OCI-M2 (cell line): ENCODE measurements around the gene PRICKLE2.

ENCODE experiments used
- DNase-seq: peaks from one replicate; lab custom pipeline; 2025; ENCODE audit not compliant: unreplicated experiment; lab: John Stamatoyannopoulos, UW

Gene PRICKLE2

DNA sequence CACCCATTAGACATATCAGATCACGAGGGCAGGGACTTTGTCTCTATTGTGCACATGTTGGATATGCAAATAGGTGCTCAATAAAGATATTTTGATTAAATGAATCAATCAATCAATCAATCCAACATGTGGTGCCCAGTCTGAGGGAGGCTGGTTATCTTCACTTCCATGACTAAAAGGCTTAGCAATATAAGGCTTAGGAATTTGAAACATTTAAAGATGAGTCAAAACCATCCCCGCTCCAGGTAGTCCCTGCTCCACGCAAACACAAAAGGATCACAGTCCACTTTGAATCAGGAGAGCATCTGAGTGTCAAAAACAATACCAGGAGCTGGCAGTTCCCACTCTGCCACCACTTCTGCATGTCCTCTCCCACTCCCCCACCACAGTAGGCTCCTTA is 25.8 kb upstream of the PRICKLE2 start:
- no peak for DNase-seq

- DNase-seq: no peak
Measured at GRCh38 chr3:64247991-64248646, 22.9 kb upstream of the PRICKLE2 start.

DNA sequence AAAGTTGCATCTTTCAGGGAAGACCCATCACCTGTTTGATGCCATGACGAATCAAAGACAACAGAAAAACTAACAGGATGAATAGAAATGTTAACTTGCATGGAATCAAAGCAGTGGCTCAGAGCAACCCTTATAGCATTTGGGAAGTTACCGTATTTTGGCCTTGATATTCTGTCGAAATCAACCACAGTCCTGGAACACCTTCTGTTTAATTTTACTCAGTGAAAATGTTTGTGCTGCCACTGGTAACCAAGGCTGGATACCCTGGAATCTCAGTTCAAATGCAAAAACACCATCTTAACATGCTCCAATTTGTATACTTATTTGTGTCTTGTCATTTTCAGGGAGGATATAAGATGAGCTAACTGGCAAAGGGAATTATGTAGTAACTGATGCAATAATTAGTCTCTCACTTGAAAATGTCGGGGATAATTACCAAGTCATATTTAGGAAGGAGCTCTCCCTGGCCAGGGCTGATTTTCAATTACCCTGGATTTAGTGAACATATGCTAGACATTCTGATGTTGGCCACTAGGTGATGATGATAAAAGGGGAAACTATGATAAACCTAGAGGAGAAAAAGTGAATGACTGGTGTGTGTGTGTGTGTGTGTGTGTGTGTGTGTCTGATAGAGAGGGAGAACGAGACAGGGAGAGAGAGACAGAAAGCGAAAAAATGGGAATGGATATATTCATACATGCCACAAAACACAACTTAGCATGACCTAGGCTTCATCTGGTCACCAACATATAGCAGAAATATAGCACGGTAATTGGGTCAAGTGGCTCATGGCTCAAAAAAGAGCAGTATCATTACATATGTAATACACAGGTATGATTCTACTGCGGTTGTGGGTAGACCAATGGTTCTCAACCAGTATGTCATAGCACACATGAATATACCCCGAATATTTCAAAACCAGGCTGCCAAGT is 19.0 kb upstream of the PRICKLE2 start:
- no peak for DNase-seq

DNA sequence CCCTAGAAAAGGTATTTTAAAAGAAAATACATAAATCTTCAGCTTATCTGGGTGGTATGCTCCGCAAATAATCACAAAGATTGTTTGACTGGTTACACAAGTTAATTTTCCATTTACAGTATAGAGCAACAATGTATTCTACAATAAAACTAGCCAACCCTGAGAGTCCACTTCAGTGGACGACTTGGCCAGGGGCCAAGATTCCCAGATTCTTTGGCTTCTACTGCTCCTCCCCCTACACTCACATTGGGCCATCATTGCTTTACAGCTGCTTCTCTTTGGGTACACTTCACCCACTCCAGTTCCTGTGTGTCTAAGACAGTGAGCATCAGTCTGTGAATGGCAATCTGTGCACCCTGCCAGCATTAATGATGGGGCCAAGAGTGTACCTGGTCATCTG is 17.2 kb upstream of the PRICKLE2 start:
- DNase-seq: no peak

DNA sequence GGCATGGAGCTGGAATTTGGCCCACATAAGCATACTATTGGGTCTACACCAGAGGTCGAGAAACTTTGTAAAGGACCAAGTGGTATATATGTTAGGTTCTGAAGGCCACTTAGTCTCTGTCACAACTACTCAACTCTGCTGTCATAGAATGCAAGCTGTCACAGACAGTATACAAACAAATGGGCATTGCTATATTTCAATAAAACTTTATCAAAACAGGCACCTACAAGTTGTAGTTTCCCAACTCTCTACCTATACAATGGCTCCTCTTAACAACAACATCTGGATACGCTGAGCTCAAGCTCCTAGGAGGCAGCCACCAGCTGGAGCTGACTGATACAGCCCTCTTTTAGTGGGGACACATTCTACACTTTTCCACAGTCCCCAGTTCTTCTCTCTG is 15.7 kb upstream of the PRICKLE2 start:
- no peak for DNase-seq

GRCh38 chr3:64240396-64240795 is 15.1 kb upstream of the PRICKLE2 start:
- no peak for DNase-seq

- no peak for DNase-seq
Measured at GRCh38 chr3:64239841-64240240, 14.6 kb upstream of the PRICKLE2 start.

DNA sequence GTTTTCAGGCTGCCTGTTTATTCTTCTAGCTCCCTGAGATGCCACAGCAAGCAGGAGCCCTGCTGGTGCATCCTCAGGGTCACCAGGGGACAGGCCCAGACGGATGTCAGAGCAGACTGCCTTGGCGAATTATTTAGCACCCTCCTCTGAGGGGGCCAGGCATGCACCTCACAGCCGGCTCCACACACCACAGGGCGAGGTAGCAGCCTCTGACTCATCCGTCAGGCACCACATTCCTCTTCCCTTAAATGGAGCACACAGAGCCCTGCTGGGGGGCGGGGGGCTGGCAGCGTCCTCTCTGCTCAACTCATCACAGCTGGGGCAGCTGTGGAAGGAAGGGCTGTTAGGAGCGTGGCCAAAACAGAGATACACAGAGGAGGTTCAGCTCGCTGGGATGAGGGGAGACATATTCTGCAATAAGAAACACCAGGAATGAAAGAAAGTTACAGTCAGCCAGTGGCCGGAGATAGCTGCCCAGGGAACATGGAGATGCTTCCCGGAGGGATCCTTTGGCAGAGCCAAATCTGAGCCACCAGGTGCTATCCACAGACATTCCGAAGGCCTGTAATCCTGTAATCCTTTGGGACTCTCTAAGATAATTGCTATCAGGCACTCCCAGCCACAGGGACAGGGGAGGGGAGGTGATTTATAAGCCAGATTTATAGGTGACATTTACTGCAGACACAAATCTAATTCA is 13.9 kb upstream of the PRICKLE2 start:
- DNase-seq: no peak

- no peak for DNase-seq
Measured at GRCh38 chr3:64237083-64237482, 11.8 kb upstream of the PRICKLE2 start.

DNA sequence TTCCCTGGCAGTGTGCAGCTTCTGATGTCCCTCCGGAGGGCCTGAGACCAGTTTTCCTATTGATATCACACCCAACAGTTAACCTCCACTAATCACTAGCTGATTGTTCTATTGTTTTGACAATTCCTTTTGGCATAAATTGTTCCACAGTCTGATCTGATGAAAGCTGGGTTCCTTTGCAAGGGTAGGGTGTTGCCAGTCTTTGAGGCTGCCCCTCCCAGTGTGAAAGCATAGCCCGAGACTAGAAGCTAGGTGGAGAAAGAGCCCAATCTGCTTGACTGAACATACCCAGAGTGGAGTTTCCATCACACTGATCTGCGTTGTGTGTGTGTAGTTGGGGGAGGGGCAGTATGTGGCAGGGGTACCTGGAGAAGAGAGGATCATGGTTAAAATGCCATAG is 10.3 kb upstream of the PRICKLE2 start:
- DNase-seq: no peak

DNA sequence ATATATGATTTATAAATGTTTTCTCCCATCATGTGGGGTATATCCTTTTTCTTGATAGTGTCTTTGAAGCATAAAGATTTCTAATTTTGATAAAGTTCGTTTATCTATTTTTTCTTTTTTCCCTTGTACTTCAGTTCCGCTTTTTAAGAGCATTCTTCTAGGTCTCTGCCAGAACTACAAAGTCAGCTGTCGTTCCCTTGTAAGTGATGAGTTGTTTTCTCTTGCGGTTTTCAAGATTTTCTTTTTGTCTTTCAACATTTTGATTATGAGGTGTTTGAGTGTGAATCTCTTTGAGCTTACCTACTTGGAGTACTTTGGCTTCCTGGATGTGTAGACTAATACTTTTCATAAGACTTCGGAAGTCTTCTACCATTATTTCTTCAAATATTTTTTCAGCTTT is 9.3 kb upstream of the PRICKLE2 start:
- no peak for DNase-seq

GRCh38 chr3:64232821-64233220 is 7.6 kb upstream of the PRICKLE2 start:
- no peak for DNase-seq

- DNase-seq: no peak
Measured at GRCh38 chr3:64229903-64230302, 4.6 kb upstream of the PRICKLE2 start.

DNA sequence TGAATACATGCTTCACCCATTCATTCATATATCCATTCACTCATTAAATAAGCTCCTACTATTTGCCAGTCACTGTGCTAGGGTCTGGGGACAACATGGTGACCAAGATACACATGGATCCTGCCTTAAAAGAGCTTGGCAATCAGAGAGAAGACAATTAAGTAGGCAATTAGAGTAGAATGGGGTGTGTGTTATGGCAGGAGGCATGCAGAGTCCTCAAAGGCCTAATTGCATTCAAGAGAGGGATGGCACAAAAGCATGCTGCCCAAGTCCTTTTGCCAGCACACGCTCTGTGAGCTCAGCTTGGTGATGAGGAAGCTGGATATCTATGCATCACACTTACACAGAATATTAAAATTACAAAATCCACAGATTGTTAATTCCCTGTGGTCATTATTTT is 2.8 kb upstream of the PRICKLE2 start:
- DNase-seq: no peak

GRCh38 chr3:64226730-64227129 is 1.5 kb upstream of the PRICKLE2 start:
- DNase-seq: no peak

DNA sequence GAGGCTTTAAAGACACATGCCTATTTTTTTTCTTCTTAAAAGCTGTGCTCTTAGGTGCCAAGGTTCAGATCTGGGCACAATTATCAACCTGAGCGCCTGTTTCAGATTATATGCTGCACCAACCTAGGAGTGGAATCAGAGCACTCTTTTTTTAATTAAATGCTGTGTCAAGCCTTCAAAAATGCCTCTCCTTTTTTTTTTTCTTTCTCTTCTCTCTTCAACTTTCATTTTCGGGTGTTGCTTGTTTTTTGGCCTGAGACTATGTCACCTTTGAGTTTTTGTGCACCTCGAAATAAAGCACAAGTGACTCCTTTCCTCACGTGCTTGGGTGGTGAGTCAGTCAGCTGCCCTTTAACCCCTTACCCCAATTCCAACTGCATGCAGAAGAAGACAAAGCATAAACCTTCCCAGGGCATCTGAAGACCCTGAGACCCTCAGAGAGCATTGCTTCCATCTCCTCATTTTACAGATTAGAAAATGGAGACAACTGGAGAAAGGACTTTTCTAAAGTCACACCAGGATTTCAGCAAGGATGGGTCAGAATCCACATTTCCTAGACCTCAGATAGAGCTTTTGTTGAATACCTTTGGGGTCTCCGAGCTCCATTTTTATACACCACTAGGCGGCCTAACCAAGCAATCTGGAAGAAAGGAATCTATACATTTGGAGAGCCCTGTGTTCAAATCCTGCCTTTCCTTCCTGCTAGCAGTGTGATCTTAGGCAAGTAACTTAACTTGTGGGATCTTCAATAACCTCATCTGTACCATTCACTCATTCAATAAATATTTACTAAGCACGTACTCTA is 631 bp upstream of the PRICKLE2 start:
- no peak for DNase-seq

DNA sequence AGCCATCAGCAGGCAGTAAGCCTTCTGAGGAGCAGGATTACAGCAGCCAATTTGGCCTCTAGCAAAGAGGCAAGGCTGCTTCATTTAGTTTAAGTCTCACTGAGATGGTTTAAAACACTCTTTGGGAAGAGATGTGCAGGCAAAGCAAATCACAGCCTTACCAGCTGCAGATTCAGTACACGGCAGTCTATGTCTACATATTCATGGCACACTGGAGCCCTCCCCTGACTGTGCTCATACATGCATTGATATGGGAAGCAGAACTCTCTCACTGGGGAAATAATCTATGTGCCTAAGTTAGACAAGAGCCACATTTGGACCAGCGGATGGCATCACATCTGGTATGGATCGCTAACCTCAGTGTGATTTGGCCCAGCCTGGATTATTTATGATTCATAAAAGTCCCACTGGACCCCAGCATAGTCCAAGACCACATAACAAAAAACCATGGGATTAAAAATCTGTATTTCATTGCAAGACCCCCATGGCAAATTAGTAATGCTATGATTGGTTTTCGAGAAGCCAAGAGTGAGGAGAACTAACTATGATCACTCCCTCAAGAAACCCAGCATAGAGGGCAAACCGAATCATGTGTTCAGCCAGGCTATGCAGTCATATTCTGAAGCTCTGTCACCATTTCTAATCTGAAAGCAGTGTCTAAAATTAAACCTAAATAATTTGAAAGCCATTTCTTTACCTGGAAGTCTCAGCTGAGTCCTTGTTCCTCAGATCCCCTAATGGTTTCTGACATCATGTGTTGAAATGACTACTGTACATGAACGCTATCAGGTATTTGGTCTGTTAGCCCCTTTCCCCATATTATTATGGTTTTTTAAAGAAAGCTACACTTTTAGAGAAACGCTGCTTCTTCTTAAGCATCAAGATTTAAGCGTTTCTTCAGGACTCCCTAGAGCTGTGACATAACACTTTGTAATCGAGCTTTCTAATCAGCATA is 1.2 kb downstream of the PRICKLE2 start:
- no peak for DNase-seq

GRCh38 chr3:64222501-64223111 is 2.7 kb downstream of the PRICKLE2 start:
- DNase-seq: no peak

DNA sequence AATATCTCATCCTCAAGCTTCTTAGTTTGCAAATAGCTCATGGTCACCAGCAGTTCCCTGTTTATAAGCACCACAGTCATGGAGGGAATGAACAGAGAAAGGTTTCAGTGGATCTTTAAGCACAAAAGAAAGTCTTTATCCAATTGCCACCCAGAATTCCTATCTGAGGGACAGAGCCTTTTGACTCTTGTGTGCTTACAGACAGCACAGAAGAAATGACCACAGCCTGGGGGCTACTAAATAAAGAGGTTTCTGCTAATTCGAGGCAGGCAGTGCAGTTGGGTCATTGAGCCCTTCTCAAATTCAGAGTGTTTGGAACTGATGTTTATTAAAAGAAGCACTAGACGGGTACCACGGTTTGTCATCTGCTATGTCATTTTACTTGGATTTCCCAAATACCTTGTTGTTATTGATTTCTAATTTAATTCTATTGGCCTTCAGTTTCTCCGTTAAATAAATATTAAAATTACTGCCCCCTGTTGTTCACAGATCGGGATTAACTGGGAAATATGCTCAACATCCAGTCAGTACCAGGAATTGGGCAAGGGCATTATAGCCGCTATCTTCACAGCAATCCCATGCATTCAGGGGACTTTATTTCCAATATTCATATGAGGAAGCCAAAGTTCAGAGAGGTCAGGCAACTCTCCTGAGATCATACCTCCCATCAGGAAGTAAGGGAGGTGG is 3.6 kb downstream of the PRICKLE2 start:
- no peak for DNase-seq
